Cardiac atrium fibroblast (primary cell): ENCODE data around the gene AHNAK2. TPM values are rescaled to one million over a fixed set of nuclear protein-coding genes. Genes with fewer than 3 reads are reported as not detected.

ENCODE experiments used
- total RNA-seq: library from RNA; depleted of rRNA; stranded (reverse); fragments of >200 nt; gene quantifications from 2 replicates; pipeline ENCODE4 v1.2.3, GENCODE V29; 2015

AHNAK2 gene
- total RNA-seq: 28.5 and 28.7 TPM in 2 replicates

GRCh38 chr14:104977681-104978653 is at the start of gene AHNAK2:
Gene AHNAK2 (minus strand): TSS chr14:104978374. CDS start chr14:104978237, 137 bp downstream.

GRCh38 chr14:105020815-105021655 is 42.9 kb upstream of the AHNAK2 start, which contains the start of gene CDCA4:
Gene CDCA4 (minus strand): TSS chr14:105021083. CDS start chr14:105011929, 9,154 bp downstream.

GRCh38 chr14:104985675-104986486 is 7.7 kb upstream of the AHNAK2 start, which contains the start of gene CLBA1:
Gene CLBA1 (plus strand): TSS chr14:104985788. CDS start chr14:104986432, 644 bp downstream.

GRCh38 chr14:104924421-104925213 is 53.6 kb downstream of the AHNAK2 start, which contains the start of gene PLD4:
Gene PLD4 (plus strand): TSS chr14:104924879. CDS start chr14:104927141, 2,262 bp downstream.

Other genes with a start within 250 kb of the AHNAK2 start
- 184 and 211 TPM in 2 replicates for gene SIVA1, start 225.2 kb downstream of the AHNAK2 start, total RNA-seq
- 115 and 128 TPM in 2 replicates for gene AKT1, start 182.6 kb downstream of the AHNAK2 start, total RNA-seq
- gene ZBTB42, start 177.3 kb downstream of the AHNAK2 start, total RNA-seq: 3.1 and 3.4 TPM in 2 replicates
- 17.5 and 17.8 TPM in 2 replicates for gene CEP170B, start 113.1 kb downstream of the AHNAK2 start, total RNA-seq
- gene PLD4, start 53.5 kb downstream of the AHNAK2 start, total RNA-seq: not detected in 2 replicates
- 4.9 and 11.5 TPM in 2 replicates for gene CLBA1, start 7.4 kb upstream of the AHNAK2 start, total RNA-seq
- 11.4 and 11.5 TPM in 2 replicates for gene CDCA4, start 42.7 kb upstream of the AHNAK2 start, total RNA-seq
- gene GPR132, start 87.1 kb upstream of the AHNAK2 start, total RNA-seq: not detected in 2 replicates
- gene JAG2, start 190.4 kb upstream of the AHNAK2 start, total RNA-seq: 4.3 and 4.4 TPM in 2 replicates
- gene NUDT14, start 202.9 kb upstream of the AHNAK2 start, total RNA-seq: 5.7 and 9.6 TPM in 2 replicates